OCI-M2 (cell line): ENCODE measurements around the gene CCL26.
"Not testable (repeated sequence)": the region's sequence is repeated elsewhere in the genome, so short reads cannot be mapped to it uniquely, and the experiment has no call there.

Source experiments
- DNase-seq: peaks from one replicate; lab custom pipeline; 2025; ENCODE audit not compliant: unreplicated experiment; lab: John Stamatoyannopoulos, UW

The CCL26 gene

DNA sequence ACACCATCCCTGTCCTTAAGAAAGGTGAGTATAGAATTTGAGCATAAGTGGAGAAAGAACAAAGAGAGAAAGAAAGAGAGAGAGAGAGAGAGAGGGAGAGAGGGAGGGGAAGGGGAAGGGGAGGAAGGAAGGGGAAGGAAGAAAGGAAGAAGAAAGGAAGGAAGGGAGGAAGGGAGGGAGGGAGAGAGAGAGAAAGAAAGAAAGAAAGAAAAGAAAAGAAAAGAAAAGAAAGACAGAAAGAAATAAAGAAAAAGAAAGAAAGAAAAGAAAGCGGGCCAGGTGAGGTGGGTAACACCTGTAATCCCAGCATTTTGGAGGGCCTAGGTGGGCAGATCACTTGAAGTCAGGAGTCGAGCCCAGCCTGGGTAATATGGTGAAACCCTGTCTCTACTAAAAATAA, 21.7 kb upstream of the CCL26 start:
- no peak for DNase-seq

DNA sequence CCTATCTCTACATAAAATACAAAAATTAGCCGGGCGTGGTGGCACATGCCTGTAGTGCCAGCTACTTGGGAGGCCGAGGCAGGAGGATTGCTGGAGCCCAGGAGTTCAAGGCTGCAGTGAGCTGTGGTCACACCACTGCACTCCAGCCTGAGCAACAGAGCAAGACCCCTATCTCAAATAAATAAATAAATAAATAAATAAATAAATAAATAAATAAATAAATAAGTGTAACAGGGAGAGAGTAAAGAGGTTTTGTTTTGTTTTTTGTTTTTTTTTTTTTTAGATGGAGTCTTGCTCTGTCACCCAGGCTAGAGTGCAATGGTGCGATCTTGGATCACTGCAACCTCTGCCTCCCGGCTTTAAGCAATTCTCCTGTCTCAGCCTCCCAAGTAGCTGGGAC, 20.6 kb upstream of the CCL26 start:
- not testable (repeated sequence) for DNase-seq

DNA sequence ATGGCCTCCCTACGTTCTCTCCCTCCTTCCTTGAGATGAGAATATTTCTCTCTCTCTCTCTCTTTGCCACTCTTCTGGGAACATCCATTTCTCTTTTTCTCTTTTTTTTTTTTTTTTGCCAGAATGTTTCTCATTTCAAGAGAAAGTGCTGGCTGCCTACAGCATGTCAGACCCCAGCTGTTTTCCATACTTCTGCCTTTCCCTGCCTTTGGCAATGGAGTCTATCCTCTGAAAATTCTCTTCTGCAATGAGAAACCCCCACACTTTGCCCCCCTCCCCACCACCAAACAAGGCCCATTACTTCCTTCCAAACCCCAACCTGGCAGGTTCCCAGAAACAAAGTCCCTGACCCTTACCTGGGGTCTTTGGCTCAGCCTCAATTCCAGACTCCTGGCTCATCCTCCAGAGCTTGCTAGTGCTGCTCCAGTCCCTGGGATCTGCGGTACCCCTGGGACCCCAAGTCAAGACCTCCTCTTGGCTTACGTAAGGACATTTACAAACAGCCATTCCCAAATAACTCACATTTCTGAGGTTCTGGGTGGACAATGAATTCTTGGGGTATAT, 17.4 kb upstream of the CCL26 start:
- DNase-seq: no peak

GRCh38 chr7:75788154-75788847, 16.3 kb upstream of the CCL26 start:
- not testable (repeated sequence) for DNase-seq

DNA sequence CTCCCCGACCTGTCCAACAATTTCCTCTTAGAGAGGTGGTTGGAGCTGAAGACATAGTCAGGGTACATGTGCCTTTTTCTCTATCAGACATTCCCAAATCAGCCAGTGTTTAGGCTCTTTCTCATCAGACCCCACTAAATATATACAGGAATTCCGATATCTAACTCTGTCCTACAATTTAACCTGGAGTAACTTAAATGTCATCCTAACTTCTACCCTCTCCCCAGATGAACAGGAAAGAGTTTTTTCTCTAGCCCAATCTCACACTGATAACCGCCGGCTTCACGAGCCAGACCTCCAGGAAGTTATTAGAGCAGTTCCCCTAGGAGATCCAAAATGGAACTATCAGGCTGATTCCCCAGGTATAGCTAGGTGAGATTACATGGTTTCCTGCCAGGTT, 11.0 kb upstream of the CCL26 start:
- not testable (repeated sequence) for DNase-seq

DNA sequence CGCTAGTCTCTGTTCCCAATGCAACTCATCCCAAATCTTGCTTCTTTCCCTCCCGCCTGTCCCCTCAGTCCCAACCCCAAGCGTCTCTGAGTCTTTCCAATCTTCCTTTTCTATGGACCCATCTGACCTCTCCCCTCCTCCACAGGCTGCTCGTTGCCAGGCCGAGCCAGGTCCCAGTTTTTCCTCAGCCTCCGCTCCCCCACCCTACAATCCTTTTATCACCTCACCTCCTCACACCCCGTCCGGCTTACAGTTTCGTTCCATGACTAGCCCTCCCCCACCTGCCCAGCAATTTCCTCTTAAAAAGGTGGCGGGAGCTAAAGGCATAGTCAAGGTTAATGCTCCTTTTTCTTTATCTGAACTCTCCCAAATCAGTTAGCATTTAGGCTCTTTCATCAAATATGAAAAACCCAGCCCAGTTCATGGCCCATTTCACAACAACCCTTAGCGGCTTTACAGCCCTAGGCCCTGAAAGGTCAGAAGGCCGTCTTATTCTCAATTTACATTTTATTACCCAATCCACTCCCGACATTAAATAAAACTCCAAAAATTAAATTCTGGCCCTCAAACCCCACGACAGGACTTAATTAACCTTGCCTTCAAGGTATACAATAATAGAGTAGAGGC, 8.7 kb upstream of the CCL26 start:
- not testable (repeated sequence) for DNase-seq

- not testable (repeated sequence) for DNase-seq
Measured at GRCh38 chr7:75779516-75779915, 7.5 kb upstream of the CCL26 start.

- DNase-seq: not testable (repeated sequence)
Measured at GRCh38 chr7:75779035-75779434, 7.0 kb upstream of the CCL26 start.

- no peak for DNase-seq
Measured at GRCh38 chr7:75776295-75776971, 4.4 kb upstream of the CCL26 start.

GRCh38 chr7:75773958-75774357, 1.9 kb upstream of the CCL26 start:
- not testable (repeated sequence) for DNase-seq

DNA sequence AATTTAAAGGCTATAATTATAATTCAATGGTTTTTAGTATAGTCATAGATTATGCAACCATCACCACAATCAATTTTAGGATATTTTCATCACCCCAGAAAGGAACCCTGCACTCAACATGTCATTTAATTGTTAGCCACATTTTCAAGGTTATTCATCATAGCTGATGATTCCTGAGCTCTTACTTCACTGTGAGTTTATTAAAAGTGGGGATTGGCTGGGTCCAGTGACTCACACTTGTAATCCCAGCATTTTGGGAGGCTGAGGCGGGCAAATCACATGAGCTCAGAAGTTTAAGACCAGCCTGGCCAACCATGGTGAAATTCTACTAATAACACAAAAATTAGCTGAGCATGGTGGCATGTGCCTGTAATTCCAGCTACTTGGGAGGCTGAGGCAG, 787 bp downstream of the CCL26 start:
- DNase-seq: no peak

DNA sequence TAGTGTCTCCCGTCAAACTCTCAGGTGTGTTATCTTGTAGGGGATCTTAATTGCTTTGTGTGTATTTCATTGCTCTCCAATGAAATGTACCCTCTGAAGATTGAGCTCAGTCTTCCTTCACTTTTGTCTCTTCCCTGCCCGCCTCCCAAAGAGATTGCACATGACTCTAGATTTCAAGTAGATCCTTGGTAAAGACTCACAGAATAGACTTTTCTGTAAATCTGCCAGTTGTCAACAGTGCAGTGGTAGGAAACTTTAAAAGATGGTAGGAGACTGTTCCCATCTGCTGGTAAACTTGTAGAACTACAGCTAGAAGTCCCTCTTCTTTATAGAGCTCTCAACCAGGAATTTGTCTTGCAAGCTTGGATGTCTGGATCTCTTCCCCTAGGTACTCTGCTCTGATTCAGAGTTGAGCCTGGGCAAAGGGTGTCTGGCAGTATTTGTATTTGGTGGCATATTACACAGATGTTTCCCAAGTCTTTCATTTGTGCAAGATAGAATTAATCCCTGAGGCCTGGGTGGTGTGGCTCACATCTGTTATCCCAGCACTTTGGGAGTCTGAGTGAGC, 9.6 kb downstream of the CCL26 start:
- no peak for DNase-seq

DNA sequence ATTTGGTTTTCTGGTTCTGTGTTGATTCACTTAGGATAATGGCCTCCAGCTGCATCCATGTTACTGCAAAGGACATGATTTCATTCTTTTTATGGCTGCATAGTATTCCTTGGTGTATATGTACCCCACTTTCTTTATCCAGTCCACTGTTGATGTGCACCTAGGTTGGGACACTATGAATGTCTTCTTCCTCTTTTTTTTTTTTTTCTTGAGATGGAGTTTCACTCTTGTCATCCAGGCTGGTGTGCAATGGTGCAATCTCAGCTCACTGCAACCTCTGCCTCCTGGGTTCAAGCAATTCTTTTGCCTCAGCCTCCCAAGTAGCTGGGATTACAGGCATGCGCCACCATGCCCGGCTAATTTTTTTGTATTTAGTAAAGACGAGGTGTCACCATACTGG, 10.2 kb downstream of the CCL26 start:
- not testable (repeated sequence) for DNase-seq

- no peak for DNase-seq
Measured at GRCh38 chr7:75758491-75758890, 13.5 kb downstream of the CCL26 start.

DNA sequence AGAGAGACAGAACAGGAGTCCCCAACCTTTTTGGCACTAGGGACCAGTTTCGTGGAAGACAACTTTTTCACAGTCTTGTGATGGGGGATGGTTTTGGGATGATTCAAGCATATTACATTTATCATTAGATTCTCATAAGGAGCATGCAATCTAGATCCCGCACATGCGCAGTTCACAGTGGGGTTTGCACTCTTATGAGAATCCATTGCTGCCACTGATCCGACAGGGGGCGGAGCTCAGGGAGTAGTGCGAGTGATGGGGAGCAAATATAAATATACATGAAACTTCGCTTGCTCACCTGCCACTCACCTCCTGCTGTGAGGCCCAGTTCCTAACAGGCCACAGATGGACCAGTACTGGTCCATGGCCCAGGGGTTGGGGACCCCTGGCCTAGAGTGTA, 14.2 kb downstream of the CCL26 start:
- no peak for DNase-seq

GRCh38 chr7:75756991-75757676, 14.9 kb downstream of the CCL26 start:
- no peak for DNase-seq

DNA sequence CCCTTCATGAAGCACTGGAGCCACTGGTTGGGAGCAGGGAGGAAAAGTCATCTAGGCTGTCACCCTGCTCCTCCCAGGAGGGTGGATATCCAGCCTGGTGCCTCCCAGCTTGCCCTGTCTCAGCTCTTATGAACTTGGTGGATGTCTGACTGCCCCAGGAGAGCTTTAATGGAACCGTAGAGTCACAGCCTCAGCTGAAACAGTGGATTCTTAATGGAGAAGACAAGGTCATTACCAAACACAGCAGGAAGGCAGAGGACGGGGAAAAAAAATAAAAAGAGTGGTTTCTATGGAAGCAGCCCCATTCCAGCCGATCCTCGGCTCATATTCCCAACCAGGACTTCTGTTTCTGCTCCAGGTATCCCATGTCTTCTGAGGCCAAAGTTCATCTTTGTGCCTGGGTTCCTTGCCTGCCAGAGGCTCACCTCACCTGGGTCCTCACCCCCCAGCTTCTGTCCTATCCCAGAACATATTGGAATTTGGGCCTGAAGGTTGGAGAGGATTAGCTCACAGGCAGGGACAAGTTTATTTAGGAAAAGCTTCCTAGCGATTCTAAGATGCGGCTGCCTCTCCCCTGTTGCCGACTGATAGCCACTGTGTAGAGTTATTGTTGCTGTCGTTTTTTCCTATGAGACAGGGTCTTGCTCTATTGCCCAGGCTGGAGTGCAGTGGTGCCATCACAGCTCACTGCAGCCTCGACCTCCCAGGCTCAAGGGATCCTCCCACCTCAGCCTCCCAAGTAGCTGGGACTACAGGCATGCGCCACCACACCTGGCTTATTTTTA, 15.6 kb downstream of the CCL26 start:
- no peak for DNase-seq

DNA sequence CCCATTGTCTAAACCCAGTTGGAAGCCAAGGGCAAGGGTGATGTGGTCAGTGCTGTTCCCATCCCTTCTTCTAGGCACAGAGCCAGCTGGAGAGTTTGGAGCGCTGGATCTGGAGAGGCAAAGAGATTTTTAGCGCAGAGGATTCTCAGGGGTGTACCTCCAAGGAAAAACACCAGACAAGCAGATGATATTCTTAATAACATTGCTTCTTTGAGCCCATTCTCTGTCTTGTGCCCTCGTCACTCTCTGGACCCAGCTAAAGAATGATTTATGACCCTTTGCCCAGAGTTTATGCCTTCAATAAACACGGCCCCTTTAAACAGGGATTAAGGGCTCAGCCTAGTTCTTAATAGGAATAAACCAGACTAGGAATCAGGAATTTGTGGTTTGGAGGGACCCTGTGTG, 28.6 kb downstream of the CCL26 start:
- DNase-seq: no peak

- no peak for DNase-seq
Measured at GRCh38 chr7:75740846-75741497, 31.0 kb downstream of the CCL26 start.
